ENCODE results near the gene CDHR4. TPM values are rescaled to one million over a fixed set of nuclear protein-coding genes. Genes with fewer than 3 reads are reported as not detected.
"Not testable (repeated sequence)": the region's sequence is repeated elsewhere in the genome, so short reads cannot be mapped to it uniquely, and the experiment has no call there.

Gene CDHR4
- total and polyA plus RNA-seq, 5 experiments from 2014 or later: not detected

DNA sequence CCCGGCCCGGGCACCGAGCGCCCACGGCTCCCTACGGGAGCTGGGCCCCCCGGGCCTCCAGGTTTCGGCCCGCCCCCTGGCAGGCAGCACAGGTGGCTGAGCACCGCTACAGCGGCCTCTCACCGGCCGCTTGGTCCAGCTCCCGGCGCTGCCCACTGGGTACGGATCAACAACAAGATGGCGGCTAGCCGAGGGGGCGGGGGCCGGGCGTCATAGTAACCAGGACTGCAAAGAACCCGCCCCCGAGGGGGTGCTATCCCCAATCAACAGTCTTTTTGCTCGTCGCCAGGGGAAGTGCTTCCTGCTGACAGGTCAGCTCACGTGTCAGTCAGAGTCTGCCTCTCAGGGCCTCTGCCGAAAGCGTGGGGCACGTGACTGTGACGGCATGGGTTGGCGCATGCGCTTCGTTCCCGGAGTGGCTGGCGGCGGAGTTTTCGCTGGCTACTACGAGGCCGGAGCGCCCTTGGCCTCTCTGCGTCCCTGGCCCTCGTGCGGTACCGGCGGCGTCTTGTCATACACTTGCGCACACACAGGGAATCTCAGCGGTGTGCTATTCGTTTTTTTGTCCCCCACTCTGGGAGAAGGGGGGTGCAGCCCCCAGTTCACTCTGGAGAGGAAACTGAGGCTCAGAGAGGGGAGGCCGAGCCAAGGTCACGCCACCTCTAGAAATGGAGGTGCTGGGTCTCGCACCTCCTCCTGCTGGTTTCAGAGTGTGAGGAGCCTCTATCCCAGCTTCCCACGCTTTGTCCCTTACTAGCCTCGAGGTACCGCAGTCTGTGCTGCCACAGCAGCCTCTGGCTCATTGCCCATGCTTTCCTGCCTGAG lies 13.1 kb downstream of the CDHR4 start, which contains the start of gene IP6K1:
Gene IP6K1, minus strand, starts transcription at position 186 of the 825 bp plus-strand sequence. CDS start 38,502 bp downstream, outside the sequence.
- peak; percentile 96 to 100 (median 99) for DNase-seq
- Mint-ChIP-seq H3K27me3 (no peaks in the 10 kb centered on the region), H3K9me3 (no peaks in the 10 kb centered on the region), H3K36me3 (peaks cover 0 to 19% (median 0%) of the 10 kb centered on the region in 3 donors), H3K27ac (peak within 1 kb of the TSS; percentile 97 to 100 (median 99)), H3K4me3 (peak within 1 kb of the TSS; percentile 90 to 96 (median 94)), H3K4me1 (peaks cover 17 to 51% (median 35%) of the 10 kb centered on the region in 4 donors)
- ATAC-seq: peak; percentile 98
- POLR2A ChIA-PET: interaction anchor here (1.0 to 3.6 kb wide), 14 partner anchors 11 to 765 kb away, joined by 3 to 35 read pairs (median 4); partner anchors contain the start of genes AMIGO3, INKA1, RBM6 and UBA7

- H3K4me1 Mint-ChIP-seq: peaks cover 20 to 56% (median 43%) of the 10 kb centered on the region in 4 donors
- peaks cover 0 to 27% (median 0%) of the 10 kb centered on the region in 3 donors for H3K36me3 Mint-ChIP-seq
- no peaks in the 10 kb centered on the region for H3K9me3 Mint-ChIP-seq
- peak overlapping the region; percentile 79 to 100 (median 99) for H3K27ac Mint-ChIP-seq
- no peaks in the 10 kb centered on the region for H3K27me3 Mint-ChIP-seq
- ATAC-seq: peak; percentile 33 to 50
- DNase-seq: peak in 2 of 10 donors; percentile 20 to 26
- POLR2A ChIA-PET: interaction anchor here (1.0 to 3.6 kb wide), 14 partner anchors 10 to 765 kb away, joined by 3 to 35 read pairs (median 4); partner anchors contain the start of genes AMIGO3, INKA1, RBM6 and UBA7
- peak overlapping the region; percentile 86 to 96 (median 93) for H3K4me3 Mint-ChIP-seq
Observed at GRCh38 chr3:49785565-49786356, 13.9 kb downstream of the CDHR4 start.

DNA sequence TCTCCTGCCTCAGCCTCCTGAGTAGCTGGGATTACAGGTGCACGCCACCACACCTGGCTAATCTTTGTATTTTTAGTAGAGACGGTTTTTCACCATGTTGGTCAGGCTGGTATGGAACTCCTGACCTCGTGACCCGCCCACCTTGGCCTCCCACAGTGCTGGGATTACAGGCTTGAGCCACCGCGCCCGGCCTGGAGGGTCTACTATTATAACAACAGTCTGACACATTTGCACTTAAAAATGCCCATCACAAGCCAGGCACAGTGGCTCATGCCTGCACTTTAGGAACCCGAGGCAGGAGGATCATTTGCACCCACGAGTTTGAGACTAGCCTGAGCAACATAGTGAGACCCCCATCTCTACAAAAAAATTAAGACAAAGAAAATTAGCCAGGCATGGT lies 17.4 kb downstream of the CDHR4 start:
- H3K36me3 Mint-ChIP-seq: peaks cover 0 to 52% (median 0%) of the 10 kb centered on the region in 3 donors
- H3K9me3 Mint-ChIP-seq, DNase-seq, ATAC-seq, H3K27me3 Mint-ChIP-seq: not testable (repeated sequence)
- H3K4me3 Mint-ChIP-seq: peak overlapping the region in 3 of 10 donors; percentile 9 to 51 (median 45)
- POLR2A ChIA-PET: interaction anchor here (0.7 to 1.9 kb wide), 3 partner anchors 21 to 338 kb away, joined by 3 to 7 read pairs (median 4); partner anchors contain the start of gene INKA1
- H3K27ac Mint-ChIP-seq: peak overlapping the region in 3 of 10 donors; percentile 15 to 67 (median 37)
- H3K4me1 Mint-ChIP-seq: peaks cover 25 to 72% (median 55%) of the 10 kb centered on the region in 4 donors

DNA sequence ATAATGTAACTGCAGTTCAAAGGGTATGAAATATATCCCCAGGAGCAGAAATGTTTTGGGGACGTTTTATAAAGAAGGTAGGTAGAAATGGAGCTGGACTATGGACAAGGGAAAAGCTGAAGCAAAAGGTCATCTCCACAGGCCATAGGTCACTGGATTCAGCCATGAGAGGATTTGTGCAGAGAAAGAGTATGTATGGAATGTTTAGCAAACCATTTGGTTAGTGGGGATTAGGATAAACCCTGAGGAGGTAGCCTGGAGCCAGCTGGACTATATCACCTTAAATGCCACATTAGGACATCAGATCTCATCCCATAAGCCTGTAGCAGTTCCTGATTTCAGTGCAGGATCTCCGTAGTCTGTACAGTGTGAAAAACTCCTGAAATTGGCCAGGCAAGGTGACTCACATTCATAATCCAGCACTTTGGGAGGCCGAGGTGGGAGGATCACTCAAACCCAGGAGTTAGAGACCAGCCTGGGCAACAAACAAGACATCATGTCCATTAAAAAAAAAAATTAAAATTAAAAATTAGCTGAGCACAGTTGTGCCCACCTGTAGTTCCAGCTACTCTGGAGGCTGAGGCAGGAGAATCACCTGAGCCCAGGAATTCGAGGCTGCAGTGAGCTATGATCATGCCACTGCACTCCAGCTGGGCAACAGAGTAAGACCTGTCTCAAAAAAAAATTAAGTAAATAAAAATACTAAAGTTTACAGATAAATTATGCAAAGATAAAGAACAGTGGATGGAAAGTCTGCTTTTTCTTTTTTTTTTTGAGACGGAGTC lies 18.1 kb downstream of the CDHR4 start:
- Mint-ChIP-seq H3K27me3 (no peaks in the 10 kb centered on the region), H3K4me3 (peak overlapping the region in 4 of 10 donors; percentile 2 to 56 (median 10)), H3K9me3 (no peaks in the 10 kb centered on the region), H3K36me3 (peaks cover 0 to 59% (median 4%) of the 10 kb centered on the region in 3 donors), H3K4me1 (peaks cover 21 to 71% (median 51%) of the 10 kb centered on the region in 4 donors), H3K27ac (peak overlapping the region in 4 of 10 donors; percentile 50 to 82 (median 56))
- POLR2A ChIA-PET: interaction anchor here (0.7 kb wide), 1 partner anchor 57 kb away, joined by 3 read pairs; no protein-coding TSS in a partner anchor
- ATAC-seq (no peak), DNase-seq (no peak)

- not testable (repeated sequence) for ATAC-seq, H3K27me3 Mint-ChIP-seq, H3K9me3 Mint-ChIP-seq, DNase-seq
- peaks cover 21 to 73% (median 51%) of the 10 kb centered on the region in 4 donors for H3K4me1 Mint-ChIP-seq
- H3K36me3 Mint-ChIP-seq: peaks cover 0 to 64% (median 5%) of the 10 kb centered on the region in 3 donors
- peak overlapping the region in 4 of 10 donors; percentile 3 to 57 (median 30) for H3K4me3 Mint-ChIP-seq
- POLR2A ChIA-PET: interaction anchor here (1.0 kb wide), 1 partner anchor 441 kb away, joined by 3 read pairs; the partner anchor contains the start of gene USP4
- peak overlapping the region in 4 of 10 donors; percentile 12 to 60 (median 50) for H3K27ac Mint-ChIP-seq
Observed at GRCh38 chr3:49780975-49781365, 18.7 kb downstream of the CDHR4 start.

DNA sequence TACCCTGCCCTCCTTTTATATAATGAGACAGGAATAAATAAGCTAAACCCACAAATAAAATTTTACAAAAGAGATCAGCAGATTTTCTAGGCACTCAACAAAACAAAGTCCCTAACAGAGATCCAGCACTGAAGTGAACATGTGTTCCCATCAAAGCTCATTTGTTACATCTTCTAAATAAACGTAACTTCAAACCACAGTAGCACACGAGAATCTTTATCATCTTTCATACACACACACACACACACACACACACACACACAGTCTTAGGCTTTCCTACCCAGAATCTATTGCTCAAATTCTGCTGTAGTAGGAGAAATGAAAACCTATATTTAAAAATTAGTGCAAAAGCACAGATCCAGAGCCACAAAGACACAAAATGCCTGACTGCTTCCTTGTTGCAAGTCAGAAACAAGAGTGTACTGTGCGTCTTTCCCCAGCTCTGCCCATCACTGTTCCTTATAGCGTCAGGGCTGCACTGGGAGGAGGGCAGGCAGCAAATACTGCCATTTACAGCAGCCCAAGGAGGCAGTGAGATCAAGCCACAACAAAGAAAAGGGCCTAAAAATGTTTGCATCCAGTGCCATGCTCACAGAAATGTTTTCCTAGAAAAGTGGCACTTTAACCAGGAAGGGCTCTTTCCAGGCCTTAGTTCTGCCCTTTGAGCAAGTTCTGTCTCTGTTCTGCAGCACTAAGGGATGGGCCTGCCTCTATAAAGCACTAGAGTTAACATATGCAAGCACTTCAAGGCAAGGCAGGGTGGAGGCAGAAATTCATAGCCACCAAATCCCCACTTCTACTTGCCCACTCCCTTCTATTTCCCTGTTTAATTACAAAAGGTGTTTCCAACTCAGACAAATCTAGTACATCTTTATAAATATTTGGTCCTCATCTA lies 19.3 kb downstream of the CDHR4 start:
- H3K9me3 Mint-ChIP-seq: no peaks in the 10 kb centered on the region
- peak overlapping the region; percentile 22 to 84 (median 69) for H3K27ac Mint-ChIP-seq
- H3K4me1 Mint-ChIP-seq: peaks cover 18 to 72% (median 52%) of the 10 kb centered on the region in 4 donors
- H3K4me3 Mint-ChIP-seq: peak overlapping the region in 7 of 10 donors; percentile 20 to 57 (median 50)
- ATAC-seq (peak in 1 of 2 donors; percentile 22), DNase-seq (peak in 1 of 10 donors; percentile 13)
- POLR2A ChIA-PET: interaction anchor here (0.5 to 1.0 kb wide), 2 partner anchors 303 to 441 kb away, joined by 3 read pairs; partner anchors contain the start of gene USP4
- H3K36me3 Mint-ChIP-seq: peaks cover 0 to 68% (median 5%) of the 10 kb centered on the region in 3 donors
- no peaks in the 10 kb centered on the region for H3K27me3 Mint-ChIP-seq

DNA sequence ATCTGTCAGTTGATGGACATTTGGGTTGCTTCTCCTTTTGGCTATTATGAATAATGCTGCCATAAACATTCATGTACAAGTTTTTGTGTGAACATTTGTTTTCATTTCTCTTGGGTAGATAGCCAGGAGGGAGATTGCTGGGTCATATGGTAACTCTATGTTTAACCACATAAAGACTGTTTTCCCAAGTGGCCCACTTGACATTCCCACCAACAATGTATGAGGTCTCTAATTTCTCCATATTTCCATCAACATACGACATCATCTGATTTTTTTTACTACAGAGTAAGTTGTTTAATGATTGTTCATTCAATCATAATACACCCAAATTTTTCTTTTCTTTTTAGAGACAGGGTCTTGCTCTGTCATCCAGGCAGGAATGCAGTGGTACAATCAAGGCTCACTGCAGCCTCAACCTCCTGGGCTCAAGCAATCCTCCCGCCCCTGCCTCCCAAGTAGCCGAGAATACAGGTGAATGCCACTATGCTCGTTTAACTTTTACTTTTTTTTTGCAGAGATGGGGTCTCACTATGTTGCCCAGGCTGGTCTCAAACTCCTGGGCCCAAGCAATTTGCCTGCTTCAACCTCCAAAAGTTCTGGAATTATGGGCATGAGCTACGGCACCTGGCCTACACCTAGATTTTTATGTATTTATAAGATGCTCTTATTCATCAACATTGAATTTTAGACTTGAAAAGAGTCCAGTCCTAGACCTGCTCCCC lies 20.2 kb downstream of the CDHR4 start:
- Mint-ChIP-seq H3K4me1 (peaks cover 18 to 70% (median 49%) of the 10 kb centered on the region in 4 donors), H3K36me3 (peaks cover 0 to 71% (median 5%) of the 10 kb centered on the region in 3 donors), H3K27ac (peak overlapping the region; percentile 2 to 84 (median 61)), H3K27me3 (no peaks in the 10 kb centered on the region), H3K4me3 (peak overlapping the region in 7 of 10 donors; percentile 8 to 57 (median 41)), H3K9me3 (no peaks in the 10 kb centered on the region)
- POLR2A ChIA-PET: interaction anchor here (1.0 kb wide), 1 partner anchor 440 kb away, joined by 3 read pairs; the partner anchor contains the start of gene USP4
- ATAC-seq: no peak
- no peak for DNase-seq

DNA sequence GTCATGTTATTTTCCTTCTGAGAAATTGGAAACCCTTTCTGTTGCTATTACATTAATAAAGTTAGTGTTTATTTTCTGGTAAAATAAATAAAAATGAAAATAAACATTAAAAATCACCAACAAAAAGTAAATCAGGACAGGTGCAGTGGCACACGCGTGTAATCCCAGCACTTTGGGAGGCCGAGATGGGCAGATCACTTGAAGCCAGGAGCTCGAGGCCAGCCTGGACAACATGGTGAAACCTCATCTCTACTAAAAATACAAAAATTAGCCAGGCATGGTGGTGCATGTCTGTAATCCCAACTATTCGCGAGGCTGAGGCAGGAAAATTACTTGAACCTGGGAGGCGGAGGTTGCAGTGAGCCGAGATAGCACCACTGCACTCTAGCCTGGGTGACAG lies 23.6 kb downstream of the CDHR4 start:
- POLR2A ChIA-PET: interaction anchor here (1.1 kb wide), 1 partner anchor 10 kb away, joined by 3 read pairs; the partner anchor contains the start of gene IP6K1
- peaks cover 13 to 52% (median 43%) of the 10 kb centered on the region in 4 donors for H3K4me1 Mint-ChIP-seq
- H3K36me3 Mint-ChIP-seq: peaks cover 0 to 56% (median 5%) of the 10 kb centered on the region in 3 donors
- H3K27me3 Mint-ChIP-seq, H3K4me3 Mint-ChIP-seq, DNase-seq, ATAC-seq, H3K27ac Mint-ChIP-seq, H3K9me3 Mint-ChIP-seq: not testable (repeated sequence)

DNA sequence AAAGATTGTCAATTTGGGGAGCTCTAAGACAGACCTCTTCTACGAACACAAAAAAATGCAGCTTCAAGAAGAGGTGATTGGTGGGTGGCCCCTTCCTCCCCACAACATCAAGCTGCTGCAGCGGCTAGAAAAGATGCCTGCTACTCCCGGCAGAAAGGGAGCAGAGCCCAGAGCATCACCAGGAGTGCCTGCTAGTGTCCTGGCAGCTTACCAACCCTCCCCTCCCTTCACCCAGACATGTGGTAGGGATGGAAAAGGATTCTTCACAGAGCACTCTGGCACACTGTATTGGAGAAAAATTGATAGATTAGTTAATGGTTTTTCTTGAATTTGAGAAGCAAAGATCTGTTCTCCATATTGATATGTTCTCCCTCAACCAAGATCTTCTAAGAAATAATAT lies 24.1 kb downstream of the CDHR4 start:
- Mint-ChIP-seq H3K36me3 (peaks cover 0 to 51% (median 5%) of the 10 kb centered on the region in 3 donors), H3K4me3 (no peak overlapping the region), H3K27me3 (no peaks in the 10 kb centered on the region), H3K4me1 (peaks cover 13 to 49% (median 38%) of the 10 kb centered on the region in 4 donors), H3K27ac (peak overlapping the region in 4 of 10 donors; percentile 15 to 74 (median 46)), H3K9me3 (no peaks in the 10 kb centered on the region)
- no peak for DNase-seq
- POLR2A ChIA-PET: interaction anchor here (1.1 kb wide), 1 partner anchor 10 kb away, joined by 3 read pairs; the partner anchor contains the start of gene IP6K1
- ATAC-seq: no peak

DNA sequence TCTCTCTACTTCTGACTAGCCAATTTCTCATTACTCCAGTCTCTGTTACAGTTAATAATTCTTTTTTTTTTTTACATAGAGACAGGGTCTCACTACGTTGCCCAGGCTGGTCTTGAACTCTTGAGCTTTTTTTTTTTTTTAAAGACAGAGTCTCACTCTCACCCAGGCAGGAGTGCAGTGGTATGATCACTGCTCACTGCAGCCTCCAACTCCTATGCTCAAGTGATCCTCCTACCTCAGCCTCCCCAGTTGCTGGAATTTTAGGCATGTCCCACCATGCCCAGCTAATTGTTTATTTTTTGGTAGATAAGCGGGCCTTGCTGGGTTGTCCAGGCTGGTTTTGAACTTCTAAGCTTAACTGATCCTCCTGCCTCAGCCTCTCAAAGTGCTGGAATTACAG lies 27.0 kb downstream of the CDHR4 start:
- Mint-ChIP-seq H3K4me3 (no peak overlapping the region), H3K9me3 (no peaks in the 10 kb centered on the region), H3K4me1 (peaks cover 4 to 50% (median 35%) of the 10 kb centered on the region in 4 donors), H3K27ac (no peak overlapping the region), H3K36me3 (peaks cover 0 to 56% (median 9%) of the 10 kb centered on the region in 3 donors), H3K27me3 (no peaks in the 10 kb centered on the region)
- ATAC-seq: no peak
- no peak for DNase-seq
- POLR2A ChIA-PET: interaction anchor here (0.6 kb wide), 1 partner anchor 8 kb away, joined by 5 read pairs; no protein-coding TSS in a partner anchor

All from naive thymus-derived CD8-positive, alpha-beta T cell (primary cell).